MCF 10A (cell line): ENCODE data around the gene SLC25A13. TPM values are rescaled to one million over a fixed set of nuclear protein-coding genes. Genes with fewer than 3 reads are reported as not detected.

Experiments
- BruUV-seq: library from RNA; stranded (reverse); fragments of 400-500 nt; replicated peaks from 2 replicates; lab custom pipeline; 2021; lab: Mats Ljungman, UMichigan
- CTCF ChIA-PET: fragments of 300-600 bp; sonication (Branson Sonifier 250); formaldehyde crosslinking; extraction: SDS; loops from one replicate; lab custom pipeline; 2021; ENCODE audit warnings: antibody characterized with exemption, inconsistent platforms; lab: Yijun Ruan, JAX
- POLR2A ChIA-PET: fragments of 300-600, 350-650 bp; sonication (Branson Sonifier 250); formaldehyde crosslinking; extraction: SDS; loops from one replicate; lab custom pipeline; 2020; ENCODE audit warnings: antibody characterized with exemption, inconsistent platforms; lab: Yijun Ruan, JAX
- DNase-seq: peaks from one replicate; pipeline ENCODE4 v3.0.0-alpha.2; 2018; ENCODE audit not compliant: unreplicated experiment
- H3K27ac Mint-ChIP-seq: one replicate; pipeline ENCODE4 v1.8.0; 2022; ENCODE audit warnings: mild to moderate bottlenecking, low read depth, mixed read lengths; ENCODE audit not compliant: unreplicated experiment
- H3K27me3 Mint-ChIP-seq: one replicate; pipeline ENCODE4 v1.8.0; 2022; ENCODE audit warnings: mixed read lengths; ENCODE audit not compliant: insufficient read depth, unreplicated experiment
- H3K36me3 Mint-ChIP-seq: one replicate; pipeline ENCODE4 v1.8.0; 2022; ENCODE audit warnings: mild to moderate bottlenecking, moderate library complexity, mixed read lengths; ENCODE audit not compliant: insufficient read depth, unreplicated experiment
- H3K4me1 Mint-ChIP-seq: one replicate; pipeline ENCODE4 v1.8.0; 2022; ENCODE audit warnings: mixed read lengths; ENCODE audit not compliant: insufficient read depth, unreplicated experiment
- H3K4me3 Mint-ChIP-seq: one replicate; pipeline ENCODE4 v1.8.0; 2022; ENCODE audit warnings: mild to moderate bottlenecking, moderate library complexity, mixed read lengths; ENCODE audit not compliant: unreplicated experiment
- H3K9me3 Mint-ChIP-seq: one replicate; pipeline ENCODE4 v1.8.0; 2022; ENCODE audit warnings: mixed read lengths; ENCODE audit not compliant: unreplicated experiment
- CTCF ChIP-seq: fragments of 200-600 bp; IDR thresholded peaks from one replicate; pipeline ENCODE4 v1.8.0; 2022; ENCODE audit warnings: antibody characterized with exemption, mild to moderate bottlenecking; ENCODE audit not compliant: unreplicated experiment
- intact Hi-C: fragments of 100-400 bp; cut with micrococcal nuclease; formaldehyde crosslinking; loops from 2 replicates; pipeline ENCODE4 v1.14.1; 2022
- total RNA-seq: library from RNA; stranded (reverse); gene quantifications from 2 replicates; pipeline ENCODE4 v1.2.3, GENCODE V29; 2022

SLC25A13 gene
- total RNA-seq, 1 experiment from 2014 or later = 28.6 TPM

DNA sequence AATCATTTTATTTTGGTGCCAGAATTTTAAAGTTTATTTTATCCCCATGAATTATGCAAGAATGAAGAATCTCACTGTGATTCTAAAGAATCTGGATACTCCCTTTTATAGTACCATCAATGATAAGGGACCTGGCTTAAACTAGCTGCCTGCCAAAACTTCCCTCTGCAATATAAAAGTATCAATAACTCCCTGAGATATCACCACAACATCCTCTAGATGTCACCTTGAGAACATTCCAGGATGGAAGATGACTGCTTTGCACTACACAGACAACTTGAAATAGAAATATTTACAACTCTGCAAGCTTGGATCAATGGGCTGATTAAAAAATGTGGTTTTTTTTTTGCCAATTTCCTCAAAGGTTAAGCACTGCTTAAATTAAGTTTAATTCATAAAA is 142.1 kb downstream of the SLC25A13 start:
- Mint-ChIP-seq H3K4me3 (no peak overlapping the region), H3K27me3 (no peaks in the 10 kb centered on the region), H3K36me3 (peaks cover 51% of the 10 kb centered on the region), H3K9me3 (no peaks in the 10 kb centered on the region), H3K4me1 (peaks cover 14% of the 10 kb centered on the region), H3K27ac (no peak overlapping the region)
- ChIA-PET CTCF (interaction anchor here (0.6 to 2.7 kb wide), 8 partner anchors 60 to 847 kb away, joined by 3 to 13 read pairs (median 3); no protein-coding TSS in a partner anchor), POLR2A (interaction anchor here (1.1 kb wide), 1 partner anchor 49 kb away, joined by 3 read pairs; no protein-coding TSS in a partner anchor)
- DNase-seq = no peak
- TF ChIP-seq CTCF = peak; percentile 15
- intact Hi-C loops = loop anchor here (5.0 to 10.0 kb wide), 2 partner anchors 105 to 237 kb away; no protein-coding TSS in a partner anchor
- BruUV-seq = no TSS peak

GRCh38 chr7:96179341-96179740 is 142.6 kb downstream of the SLC25A13 start:
- intact Hi-C loops = loop anchor here (10.0 kb wide), 1 partner anchor 105 kb away; no protein-coding TSS in a partner anchor
- Mint-ChIP-seq H3K36me3 (peaks cover 46% of the 10 kb centered on the region), H3K27ac (peak overlapping the region; percentile 10), H3K4me1 (peaks cover 14% of the 10 kb centered on the region), H3K4me3 (no peak overlapping the region), H3K9me3 (no peaks in the 10 kb centered on the region), H3K27me3 (no peaks in the 10 kb centered on the region)
- CTCF ChIA-PET = interaction anchor here (0.6 to 2.7 kb wide), 9 partner anchors 10 to 848 kb away, joined by 3 to 13 read pairs (median 3); no protein-coding TSS in a partner anchor
- BruUV-seq = no TSS peak
- peak; percentile 6 for DNase-seq
- no peak for TF ChIP-seq CTCF
- POLR2A ChIA-PET = interaction anchor here (1.1 kb wide), 1 partner anchor 49 kb away, joined by 3 read pairs; no protein-coding TSS in a partner anchor

DNA sequence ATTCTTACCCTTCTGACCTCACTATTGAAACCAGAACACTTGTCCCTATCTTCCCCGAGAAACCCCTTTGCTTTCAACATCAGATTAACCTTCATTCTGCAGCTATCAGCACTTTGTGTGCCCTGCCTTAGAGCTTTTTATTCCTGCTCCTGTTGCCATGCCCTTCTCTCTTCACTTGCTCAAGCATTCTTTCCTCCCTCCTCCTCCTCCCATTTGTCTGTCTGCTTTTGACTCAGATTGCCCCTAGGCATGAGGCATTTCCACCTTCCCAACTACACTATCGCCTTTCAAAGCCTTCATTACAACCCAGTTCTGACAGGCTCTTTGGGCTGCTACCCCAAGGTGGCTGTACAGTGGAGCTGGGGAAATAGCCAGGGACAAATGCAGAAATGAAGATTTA is 143.3 kb downstream of the SLC25A13 start:
- no peak for TF ChIP-seq CTCF
- H3K36me3 Mint-ChIP-seq = peaks cover 38% of the 10 kb centered on the region
- POLR2A ChIA-PET = interaction anchor here (1.1 kb wide), 1 partner anchor 48 kb away, joined by 3 read pairs; no protein-coding TSS in a partner anchor
- no peak overlapping the region for H3K4me3 Mint-ChIP-seq
- DNase-seq = peak; percentile 54
- intact Hi-C loops = loop anchor here (10.0 kb wide), 1 partner anchor 104 kb away; no protein-coding TSS in a partner anchor
- H3K27ac Mint-ChIP-seq = peak overlapping the region; percentile 50
- CTCF ChIA-PET = interaction anchor here (0.7 to 2.7 kb wide), 6 partner anchors 9 to 849 kb away, joined by 3 to 13 read pairs (median 3); no protein-coding TSS in a partner anchor
- H3K27me3 Mint-ChIP-seq = no peaks in the 10 kb centered on the region
- H3K4me1 Mint-ChIP-seq = peaks cover 14% of the 10 kb centered on the region
- no peaks in the 10 kb centered on the region for H3K9me3 Mint-ChIP-seq
- no TSS peak for BruUV-seq

DNA sequence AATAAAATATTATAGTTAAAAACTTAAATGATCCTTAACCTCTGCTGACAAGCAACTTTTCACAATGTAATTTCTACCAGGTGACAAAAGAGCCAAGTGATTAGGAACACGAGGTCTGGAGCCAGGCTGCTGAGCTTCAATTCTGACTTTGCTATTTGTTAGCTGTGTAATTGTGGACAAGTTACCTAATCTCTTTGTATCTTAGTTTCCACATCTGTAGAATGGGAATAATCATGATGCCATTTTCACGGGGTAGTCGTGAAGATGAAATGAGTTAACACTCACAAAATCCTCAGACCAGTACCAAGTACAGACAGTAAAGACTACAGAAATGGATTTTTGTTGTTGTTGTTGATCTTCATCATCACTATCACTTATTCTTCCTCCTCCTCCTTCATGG is 144.5 kb downstream of the SLC25A13 start:
- Mint-ChIP-seq H3K4me3 (no peak overlapping the region), H3K36me3 (peaks cover 31% of the 10 kb centered on the region), H3K27me3 (no peaks in the 10 kb centered on the region), H3K27ac (no peak overlapping the region), H3K9me3 (no peaks in the 10 kb centered on the region), H3K4me1 (peaks cover 14% of the 10 kb centered on the region)
- intact Hi-C loops = loop anchor here (10.0 kb wide), 1 partner anchor 103 kb away; no protein-coding TSS in a partner anchor
- BruUV-seq = no TSS peak
- ChIA-PET CTCF (interaction anchor here (0.6 to 2.7 kb wide), 4 partner anchors 160 to 850 kb away, joined by 3 to 13 read pairs (median 4); no protein-coding TSS in a partner anchor), POLR2A (no interaction called here)
- no peak for DNase-seq
- TF ChIP-seq CTCF = no peak
